VCaP (cell line): Measurements from ENCODE around the gene XPO6.

ENCODE experiments used
- H3K27ac ChIP-seq: fragments of 450-650 bp; 2 replicates; pipeline ENCODE4 v1.5.1; 2017
- TF ChIP-seq, protein P1 (sequence below): fragments of 450-650 bp; conservative IDR thresholded peaks from 2 replicates; pipeline ENCODE4 v1.5.1; 2017; ENCODE audit warnings: mild to moderate bottlenecking, moderate library complexity

The XPO6 gene

DNA sequence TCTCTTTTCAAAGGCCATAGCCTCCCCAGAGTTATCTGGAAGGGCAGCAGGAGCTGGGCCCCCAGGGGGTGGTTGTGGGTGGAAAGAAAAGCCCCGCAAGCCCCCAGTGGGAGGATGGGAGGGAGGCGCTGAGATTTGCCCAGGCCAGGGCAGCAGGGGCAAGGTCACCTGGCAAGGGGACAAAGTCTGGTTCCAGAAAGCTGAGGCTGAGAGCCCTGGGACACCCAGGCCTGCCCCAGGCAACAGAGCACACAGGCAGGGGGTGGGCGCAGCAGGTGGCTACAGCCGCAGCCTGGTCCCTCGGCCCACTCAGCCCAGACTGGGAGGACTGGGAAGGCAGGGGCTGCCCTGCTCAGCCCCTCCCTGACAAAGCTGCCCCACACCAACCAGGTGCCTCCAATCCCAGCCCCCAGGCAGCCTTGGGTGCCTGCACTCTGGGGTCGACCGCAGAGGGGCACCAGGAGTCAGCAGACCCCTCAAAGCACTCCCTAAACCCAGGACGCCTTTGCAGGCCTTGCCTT lies 124.6 kb downstream of the XPO6 start:
- no peak overlapping the region for H3K27ac ChIP-seq
- TF ChIP-seq, protein P1, sequence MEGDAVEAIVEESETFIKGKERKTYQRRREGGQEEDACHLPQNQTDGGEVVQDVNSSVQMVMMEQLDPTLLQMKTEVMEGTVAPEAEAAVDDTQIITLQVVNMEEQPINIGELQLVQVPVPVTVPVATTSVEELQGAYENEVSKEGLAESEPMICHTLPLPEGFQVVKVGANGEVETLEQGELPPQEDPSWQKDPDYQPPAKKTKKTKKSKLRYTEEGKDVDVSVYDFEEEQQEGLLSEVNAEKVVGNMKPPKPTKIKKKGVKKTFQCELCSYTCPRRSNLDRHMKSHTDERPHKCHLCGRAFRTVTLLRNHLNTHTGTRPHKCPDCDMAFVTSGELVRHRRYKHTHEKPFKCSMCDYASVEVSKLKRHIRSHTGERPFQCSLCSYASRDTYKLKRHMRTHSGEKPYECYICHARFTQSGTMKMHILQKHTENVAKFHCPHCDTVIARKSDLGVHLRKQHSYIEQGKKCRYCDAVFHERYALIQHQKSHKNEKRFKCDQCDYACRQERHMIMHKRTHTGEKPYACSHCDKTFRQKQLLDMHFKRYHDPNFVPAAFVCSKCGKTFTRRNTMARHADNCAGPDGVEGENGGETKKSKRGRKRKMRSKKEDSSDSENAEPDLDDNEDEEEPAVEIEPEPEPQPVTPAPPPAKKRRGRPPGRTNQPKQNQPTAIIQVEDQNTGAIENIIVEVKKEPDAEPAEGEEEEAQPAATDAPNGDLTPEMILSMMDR = no peak

DNA sequence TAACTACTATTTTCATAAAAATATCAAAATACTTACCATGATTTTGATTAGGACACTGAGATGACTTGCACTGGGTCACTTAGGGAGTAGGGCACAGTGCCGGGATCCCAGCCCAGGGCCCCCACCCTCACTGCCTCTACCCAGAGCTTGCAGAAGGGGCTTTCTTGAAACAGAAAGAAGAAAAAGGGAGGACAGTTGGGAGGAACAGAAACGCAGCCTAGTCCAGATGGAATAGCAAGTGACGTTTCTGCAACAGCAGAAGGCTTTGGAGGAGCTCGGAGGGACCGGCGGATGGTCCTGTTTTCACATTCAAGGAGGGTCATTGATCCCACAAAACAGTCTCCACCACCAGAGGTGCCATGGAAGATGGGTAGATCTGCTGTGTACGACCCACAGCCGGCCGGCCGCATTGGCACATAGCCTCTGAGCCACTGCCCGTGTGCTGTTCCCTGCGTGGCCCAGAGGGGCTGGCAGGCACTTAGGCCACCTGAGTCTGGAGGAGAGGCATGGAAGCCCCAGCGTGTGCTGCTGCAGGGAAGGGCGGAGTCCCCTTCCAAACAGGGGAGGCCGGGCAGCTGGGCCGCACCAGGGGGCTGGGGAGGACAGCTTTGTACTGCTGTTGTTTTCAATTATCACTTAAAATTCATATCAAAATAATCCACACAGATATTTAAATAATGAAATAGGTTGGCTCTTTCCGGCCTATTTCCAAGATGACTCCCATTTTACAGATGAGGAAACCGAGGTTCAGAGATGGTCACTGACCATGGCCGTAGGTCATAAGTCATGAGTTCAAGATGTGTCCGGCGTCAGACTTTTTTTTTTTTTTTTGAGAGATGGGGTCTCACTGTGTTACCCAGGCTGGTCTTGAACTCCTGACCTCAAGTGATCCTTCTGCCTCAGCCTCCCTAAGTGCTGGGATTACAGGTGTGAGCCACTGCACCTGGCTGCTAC lies 125.3 kb downstream of the XPO6 start:
- TF ChIP-seq, protein P1 = no peak
- H3K27ac ChIP-seq = no peak overlapping the region

DNA sequence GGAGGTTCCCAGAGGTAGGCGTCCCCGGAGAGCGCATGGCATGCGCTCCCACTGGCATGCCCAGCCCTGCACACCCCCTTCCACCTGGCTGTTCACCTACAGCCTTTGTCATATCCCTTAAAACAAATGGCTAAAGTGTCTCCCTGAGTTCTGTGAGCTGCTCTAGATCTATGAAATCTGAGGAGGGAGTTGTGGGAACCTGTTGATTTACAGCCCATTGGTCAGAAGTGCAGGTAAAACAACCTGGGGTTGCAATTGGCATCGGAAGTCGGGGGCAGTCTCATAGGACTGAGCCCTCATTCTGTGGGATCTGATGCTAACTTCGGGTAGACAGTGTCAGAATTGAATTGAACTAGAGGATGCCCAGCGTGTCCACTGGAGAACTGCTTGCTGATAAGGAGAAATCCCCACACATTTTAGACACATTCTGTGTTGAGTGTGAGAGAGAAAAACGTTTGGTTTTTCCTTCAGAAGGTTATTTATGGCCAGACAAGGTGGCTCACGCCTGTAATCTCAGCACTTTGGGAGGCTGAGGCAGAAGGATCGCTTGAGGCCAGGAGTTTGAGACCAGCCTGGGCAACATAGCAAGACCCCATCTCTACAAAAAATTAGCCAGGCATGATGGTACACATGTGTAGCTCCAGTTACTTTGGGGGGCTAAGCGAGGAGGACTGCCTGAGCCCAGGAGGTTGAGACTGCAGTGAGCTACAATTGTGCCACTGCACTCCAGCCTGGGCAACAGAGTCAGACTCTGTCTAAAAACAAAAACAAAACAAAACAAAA lies 126.2 kb downstream of the XPO6 start:
- TF ChIP-seq, protein P1 = no peak
- H3K27ac ChIP-seq = no peak overlapping the region

DNA sequence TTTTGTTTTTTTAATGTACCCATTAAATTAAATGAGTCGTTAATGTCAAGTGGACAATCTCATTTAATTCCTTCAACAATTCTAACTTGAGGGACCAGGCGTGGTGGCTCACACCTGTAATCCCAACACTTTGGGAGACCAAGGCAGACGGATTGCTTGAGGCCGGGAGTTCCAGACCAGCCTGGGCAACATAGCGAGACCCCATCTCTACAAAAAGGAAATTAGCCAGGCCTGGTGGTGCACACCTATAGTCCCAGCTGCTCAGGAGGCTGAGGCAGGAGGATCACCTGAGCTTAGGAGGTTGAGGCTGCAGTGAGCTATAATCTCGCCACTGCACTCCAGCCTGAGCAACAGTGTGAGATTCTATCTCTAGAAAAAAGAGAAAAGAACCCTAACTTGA lies 127.6 kb downstream of the XPO6 start:
- TF ChIP-seq, protein P1 = no peak
- H3K27ac ChIP-seq = no peak overlapping the region

DNA sequence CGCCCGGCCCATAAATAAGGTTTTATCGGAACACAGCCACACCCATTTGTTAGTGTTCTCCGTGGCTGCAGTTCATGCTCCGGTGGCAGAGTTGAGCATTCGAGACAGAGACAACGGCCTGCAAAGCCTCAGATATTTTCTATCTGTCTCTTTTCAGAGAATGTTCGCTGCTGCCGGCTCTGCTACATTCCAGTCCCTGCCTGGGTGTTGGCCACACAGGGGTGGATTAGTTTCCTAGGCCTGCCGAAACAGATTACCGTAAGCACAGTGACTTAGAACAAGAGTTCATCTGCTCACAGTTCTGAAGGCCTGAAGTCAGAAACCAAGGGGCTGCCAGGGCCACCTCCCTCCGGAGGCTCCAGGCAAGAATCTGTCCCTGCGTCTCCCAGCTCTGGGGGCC lies 129.1 kb downstream of the XPO6 start:
- TF ChIP-seq, protein P1 = no peak
- no peak overlapping the region for H3K27ac ChIP-seq

DNA sequence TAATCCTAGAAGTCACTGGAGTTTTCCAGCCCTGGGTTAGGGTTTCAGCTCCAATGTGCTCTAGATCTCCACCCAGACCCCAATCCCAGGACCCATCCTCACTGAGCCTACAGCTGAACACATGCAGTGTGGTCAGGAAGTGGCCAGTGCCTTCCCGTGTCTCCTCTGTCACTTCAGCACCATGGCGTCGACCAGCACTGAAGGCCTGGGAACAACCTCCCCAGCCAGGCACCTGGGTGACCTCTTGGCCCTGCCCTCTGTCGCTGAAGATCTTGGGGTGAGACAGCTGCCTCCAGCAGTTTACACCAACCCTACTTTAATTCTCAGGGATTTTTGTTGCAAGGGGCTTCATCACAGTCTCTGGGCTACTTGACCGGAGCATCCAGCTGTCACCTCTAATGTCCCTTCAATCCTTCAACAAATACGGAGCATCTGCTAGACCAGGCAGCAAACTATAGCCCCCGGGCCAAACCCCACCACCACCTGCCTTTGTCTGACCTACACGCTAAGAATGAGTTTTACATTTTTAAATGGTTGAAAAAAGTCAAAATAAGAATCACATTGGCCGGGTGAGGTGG lies 130.3 kb downstream of the XPO6 start:
- TF ChIP-seq, protein P1 = no peak
- H3K27ac ChIP-seq = no peak overlapping the region

DNA sequence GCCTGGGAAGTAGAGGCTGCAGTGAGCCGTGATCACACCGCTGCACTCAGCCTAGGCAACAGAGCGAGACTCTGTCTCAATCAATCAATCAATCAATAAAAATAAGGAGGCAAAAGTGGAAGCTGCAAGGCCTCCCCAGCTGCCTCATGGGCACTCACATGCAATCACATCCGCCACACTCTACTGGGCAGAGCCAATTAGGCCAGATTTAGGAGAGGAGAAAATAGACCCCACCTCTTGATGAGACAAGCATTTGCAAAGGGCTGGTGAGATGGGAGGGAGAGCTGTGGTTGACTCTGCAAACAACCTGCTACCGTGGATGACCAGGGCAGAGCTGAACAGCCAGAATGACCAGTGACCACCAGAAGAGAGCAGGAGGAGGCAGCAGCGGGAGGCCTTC lies 133.5 kb downstream of the XPO6 start:
- no peak overlapping the region for H3K27ac ChIP-seq
- TF ChIP-seq, protein P1 = no peak
